OCI-LY3 (cell line): ENCODE data around the gene CD72.

Source experiments
- CTCF ChIP-seq: fragments of 200-600, 300-600 bp; sonication (generic); IDR thresholded peaks from 2 replicates; pipeline ENCODE4 v1.5.1; 2014; ENCODE audit warnings: antibody characterized with exemption, low read length, low read depth
- EZH2phosphoT487 ChIP-seq: fragments of 200-600 bp; shearing (Covaris generic); IDR thresholded peaks from 2 replicates; pipeline ENCODE4 v1.6.1; 2018; ENCODE audit warnings: antibody characterized with exemption, mixed run types, low read depth

DNA sequence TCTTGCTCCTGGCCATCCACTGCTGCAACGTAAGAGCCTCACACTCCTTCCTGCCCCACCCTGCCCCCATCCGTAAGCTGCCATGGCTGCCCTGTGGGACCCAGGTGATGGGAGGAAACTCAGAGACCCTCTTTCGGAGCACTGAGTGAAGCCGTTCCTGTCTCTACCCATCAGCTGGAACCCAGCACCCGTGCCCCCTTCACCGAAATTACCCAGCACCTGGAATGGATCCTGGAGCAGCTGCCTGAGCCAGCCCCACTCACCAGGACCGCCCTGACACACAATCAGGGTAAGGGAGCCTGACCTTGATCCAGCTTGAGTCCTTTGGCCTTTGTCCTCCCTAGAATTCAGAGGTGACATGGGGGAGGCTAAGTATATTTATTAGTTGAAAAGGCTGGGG, 10.0 kb downstream of the CD72 start:
- no peak for TF ChIP-seq CTCF
- TF ChIP-seq EZH2phosphoT487, result no peak
